Thyroid gland (tissue), 4 donors: ENCODE measurements around the gene BCO1.

ENCODE experiments used
- CTCF ChIP-seq, 6 experiments: fragments of 200-600 bp in 3 of 6; fragments of 450-650 bp in 3 of 6; sonication (generic) in 3 of 6; IDR thresholded peaks; one replicate each; pipeline ENCODE4 v1.5.1; 2016 to 2019; ENCODE audit warnings: antibody characterized with exemption in 6 of 6, mild to moderate bottlenecking in 2 of 6, inconsistent platforms in 1 of 6, moderate library complexity in 1 of 6
- POLR2A ChIP-seq, 2 donors: fragments of 450-650 bp; IDR thresholded peaks; one replicate each; pipeline ENCODE4 v1.6.1; 2017; ENCODE audit warnings: antibody characterized with exemption in 2 of 2, mild to moderate bottlenecking in 2 of 2, moderate library complexity in 1 of 2

- TF ChIP-seq CTCF (IDR thresholded peaks at IDR 0.05) (no peak), POLR2A (IDR thresholded peaks at IDR 0.05) (no peak)
Measured at GRCh38 chr16:81227785-81228184, 10.7 kb upstream of the BCO1 start.
